OCI-M1 (cell line): ENCODE measurements around the gene SEMA3C.
A peak's percentile ranks its signal among the peaks of the same experiment; 100 is the strongest.

Source experiments
- DNase-seq: peaks from one replicate; lab custom pipeline; 2025; lab: John Stamatoyannopoulos, UW

Gene SEMA3C

DNA sequence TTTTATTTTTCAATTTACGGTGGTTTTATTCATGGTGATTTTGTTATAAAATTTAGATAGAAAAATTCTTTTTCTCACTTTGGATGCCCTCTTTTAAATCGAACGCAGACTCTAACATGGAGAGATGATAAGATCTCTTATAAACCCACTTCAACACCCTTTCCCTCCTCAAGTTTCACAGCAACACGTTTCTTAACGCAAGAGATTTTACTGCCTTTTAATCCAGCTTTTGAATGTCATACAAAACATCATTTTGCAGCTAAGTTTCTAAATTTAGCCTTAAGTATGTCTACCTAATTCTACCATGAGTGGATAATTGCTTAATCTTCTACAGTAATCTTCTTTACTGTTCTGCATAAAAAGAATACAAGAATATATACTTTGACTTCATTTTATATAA lies 70.0 kb downstream of the SEMA3C start:
- DNase-seq: no peak

DNA sequence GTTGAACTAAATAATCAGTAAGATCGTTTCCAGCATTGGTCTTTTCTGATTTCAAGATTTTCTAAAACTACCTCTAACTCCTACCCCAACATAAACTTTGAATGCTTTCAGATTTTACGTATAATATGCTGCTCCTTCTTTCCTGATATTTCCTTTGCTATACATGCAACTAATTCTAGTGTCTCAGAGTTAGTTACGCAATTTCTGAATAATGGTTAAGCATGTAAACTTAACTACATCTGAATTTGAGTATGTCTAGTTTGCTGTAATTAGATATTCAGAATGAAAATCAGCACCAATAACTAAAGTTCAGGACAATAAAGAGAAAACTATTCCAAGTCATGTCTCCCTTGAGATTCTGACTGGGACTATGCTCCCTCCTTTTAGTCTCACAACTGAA lies 71.0 kb downstream of the SEMA3C start:
- DNase-seq: no peak

DNA sequence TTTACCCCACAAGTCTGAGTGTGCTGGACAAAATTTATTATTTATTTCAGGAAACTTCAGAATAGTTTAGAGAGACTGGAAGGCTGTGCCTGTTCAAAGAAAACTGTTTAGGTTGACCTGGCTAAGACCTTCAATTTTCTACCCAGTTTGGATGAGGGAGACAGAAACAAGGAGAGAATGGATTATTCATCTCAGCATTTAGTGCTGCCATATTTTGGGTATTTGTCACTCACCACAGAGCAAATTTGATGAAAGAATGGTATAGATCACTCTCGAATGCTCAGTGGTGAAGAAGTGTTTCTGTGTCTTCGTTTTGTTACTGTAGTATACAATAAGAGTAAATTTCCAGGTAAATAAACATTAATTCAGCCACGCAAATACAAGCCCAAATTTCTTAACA lies 71.8 kb downstream of the SEMA3C start:
- no peak for DNase-seq

DNA sequence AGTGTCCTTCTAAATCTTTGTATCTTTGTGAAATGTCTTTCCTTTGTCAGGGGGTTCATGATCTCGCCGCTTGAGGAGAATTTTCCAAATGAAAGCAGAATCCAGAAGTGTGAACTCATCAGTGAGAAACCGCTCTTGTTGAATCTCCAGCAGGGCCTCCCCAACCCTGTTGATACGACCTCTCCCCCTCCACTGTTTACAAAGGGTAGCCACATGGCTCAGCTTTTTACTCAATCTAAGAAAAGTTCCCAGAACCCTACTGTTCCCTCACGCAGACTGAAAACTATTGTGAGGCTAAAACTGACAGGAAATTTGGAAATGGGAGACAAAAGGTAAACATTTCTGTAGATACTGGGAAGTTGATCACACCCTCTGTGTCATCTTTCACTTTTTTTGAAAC lies 73.9 kb downstream of the SEMA3C start:
- DNase-seq: no peak

DNA sequence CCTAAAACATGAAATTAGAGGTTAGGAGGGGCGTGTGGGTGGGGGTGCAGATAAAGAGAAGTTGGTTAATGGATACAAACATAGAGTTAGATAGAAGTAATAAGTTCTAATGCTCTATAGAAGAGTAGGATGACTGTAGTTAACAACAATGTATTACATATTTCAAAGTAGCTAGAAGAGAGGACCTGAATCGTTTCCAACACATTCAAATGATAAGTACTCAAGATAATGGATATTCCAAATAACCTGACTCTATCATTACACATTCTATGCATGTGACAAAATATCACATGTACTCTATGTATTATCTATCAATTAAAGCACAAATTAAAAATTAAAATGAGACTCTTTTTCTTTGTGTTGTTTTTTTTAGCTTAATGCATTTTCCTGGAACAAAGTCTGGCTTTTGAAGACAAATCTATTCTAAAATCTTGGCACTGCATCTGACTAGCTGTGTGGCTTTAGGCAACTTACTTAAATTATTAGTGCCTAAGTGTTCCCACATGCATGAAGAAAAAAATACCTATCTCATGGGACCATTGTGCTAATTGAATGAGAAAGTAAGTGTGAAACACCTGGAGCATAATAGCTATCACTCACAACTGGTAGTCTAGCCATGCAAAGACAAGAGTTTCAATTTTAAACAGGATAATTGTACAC lies 75.7 kb downstream of the SEMA3C start:
- DNase-seq: no peak

DNA sequence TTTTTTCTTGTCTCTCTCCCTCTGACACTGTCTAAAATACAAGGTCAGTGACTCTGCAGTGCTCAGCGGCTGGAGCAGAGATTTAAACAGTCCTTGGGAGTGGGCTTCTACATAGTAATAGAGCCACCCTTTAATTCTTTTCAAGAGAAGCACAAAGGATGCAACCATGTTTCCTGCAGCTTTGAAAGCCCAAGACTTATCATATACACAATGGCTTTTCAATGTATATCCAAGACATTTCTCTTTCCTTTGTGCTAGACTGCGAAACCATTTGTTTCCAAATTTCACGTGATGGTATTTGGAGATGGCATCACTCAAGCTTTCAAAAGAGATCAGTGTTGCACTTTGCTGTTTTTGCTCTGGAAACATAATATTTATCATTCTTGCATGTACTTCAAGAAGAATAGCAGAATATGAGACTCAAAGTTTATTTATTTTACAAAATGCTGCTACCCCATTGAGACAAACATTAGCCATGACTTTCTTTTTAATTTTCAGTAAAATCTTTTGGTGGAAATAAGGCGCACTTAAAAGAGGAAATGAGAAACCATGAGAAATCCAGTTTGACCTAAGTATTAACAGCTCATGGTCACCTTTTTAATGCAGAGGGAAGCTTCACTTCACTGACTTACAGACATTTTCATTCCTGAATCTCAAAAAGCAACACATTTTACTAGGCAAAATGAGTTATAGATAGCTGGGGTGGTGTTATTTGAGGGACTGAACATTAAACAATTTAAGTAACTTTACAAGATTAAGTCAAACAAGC lies 76.6 kb downstream of the SEMA3C start:
- DNase-seq: no peak

DNA sequence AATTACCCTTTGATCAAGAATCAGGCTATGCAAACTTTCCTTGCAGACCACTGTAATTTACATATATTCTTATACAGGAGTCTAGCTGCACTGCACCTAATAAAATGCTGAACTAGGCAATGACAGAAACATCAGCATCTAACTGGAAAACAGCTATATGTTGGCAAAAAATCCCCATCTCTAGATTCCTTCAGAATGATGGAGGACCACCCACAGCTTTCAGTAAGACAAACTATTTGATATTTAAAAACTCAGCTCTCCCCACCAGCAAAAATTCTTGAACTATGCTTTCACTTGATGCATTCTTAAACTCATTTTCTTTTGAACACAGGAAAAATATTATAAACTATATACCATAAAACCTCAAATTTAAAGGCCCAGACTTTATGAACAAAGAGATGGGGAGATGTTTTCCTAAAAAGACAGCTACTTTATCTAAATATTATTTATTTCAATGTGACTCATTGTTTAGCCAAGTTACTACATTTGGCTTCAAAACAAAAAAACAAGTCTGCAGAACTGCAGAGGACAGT lies 77.4 kb downstream of the SEMA3C start:
- DNase-seq: no peak

DNA sequence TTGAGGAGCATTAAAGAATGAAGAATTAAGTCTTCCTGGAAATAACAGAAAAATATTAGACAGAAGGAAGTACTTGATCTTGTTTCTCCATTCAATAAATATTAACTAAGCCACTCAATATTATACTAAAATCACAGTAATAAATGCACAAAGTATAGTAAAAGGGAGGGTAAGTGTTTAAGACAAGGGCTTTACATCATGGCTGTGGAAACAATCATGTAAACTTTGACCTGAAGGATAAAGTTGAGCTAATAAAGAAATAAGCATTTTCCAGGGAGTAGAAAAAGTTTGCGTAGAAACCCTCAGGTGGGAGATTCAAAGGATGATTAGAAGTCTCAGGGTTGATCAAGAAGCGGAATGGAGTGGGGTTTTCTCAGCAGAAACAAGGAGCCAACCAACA lies 78.2 kb downstream of the SEMA3C start:
- DNase-seq: no peak

DNA sequence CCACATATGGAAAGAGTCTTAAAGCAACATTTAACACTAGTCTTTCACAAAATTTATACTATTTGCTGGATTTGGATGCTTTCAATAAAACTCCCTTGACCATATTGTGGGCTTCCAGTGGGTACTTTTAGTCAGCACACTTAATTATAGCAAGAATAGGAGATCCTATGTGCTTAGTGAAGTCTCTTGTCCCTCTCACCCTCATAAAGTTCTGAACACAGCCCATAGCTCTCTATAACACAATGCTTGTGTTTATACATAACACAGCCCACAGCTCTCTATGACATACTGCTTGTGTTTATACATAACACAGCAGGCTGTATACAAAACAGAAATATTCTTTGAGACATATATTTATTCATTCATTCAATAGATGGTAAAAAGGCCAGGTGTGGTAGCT lies 79.0 kb downstream of the SEMA3C start:
- DNase-seq: no peak

DNA sequence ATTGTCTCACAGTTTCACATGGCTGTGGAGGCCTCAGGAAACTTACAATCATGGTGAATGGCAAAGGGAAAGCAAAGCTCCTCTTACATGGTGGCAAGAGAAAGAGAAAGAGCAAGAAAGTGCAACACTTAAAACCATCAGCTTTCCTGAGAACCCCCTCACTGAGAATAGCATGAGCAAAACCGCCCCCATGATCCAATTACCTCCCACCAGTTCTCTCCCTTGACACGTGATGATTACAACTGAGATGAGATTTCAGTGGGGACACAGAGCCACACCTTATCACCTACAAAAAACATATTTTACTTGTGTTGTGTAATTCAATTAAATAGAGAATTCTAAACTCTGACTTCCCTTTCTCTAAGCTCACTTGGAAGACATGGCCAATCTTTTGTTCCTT lies 80.2 kb downstream of the SEMA3C start:
- DNase-seq: peak; percentile 69

DNA sequence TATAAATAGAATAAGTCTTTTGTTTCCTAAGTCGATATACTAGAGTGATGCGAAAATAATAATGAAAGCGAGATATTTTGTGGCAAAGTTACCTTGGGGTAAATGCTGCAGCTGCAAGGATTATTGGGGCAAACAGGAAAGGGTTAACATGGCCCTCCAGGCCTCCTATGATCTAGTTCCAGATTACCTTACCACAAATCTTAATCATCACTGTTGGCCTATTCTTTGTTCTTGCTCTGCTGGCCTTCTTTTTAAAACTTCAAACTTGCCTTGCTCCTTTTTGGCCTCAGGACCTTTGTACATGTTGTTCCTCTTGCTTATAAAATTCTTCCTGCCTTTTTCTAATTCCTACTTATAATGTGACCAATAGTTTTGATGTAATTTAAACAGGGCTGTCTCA lies 81.5 kb downstream of the SEMA3C start:
- DNase-seq: no peak

DNA sequence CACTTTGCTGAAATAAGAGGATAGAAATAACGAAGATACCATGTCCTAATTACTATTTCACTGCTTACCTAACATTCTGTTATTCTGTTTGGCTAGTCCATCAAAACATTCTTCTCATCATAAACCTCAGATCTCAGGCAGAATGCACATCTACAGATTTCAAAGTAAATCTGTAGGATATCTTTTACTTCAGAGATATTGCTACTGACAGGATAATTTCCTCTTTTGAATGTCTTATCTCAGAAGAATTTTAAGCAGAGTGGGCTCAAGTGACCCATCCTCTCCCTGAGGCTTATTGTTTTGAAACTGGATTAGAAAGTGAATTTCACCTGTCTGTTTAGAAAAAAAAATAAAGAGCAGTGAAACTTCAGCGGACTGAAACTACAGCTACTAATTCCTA lies 83.6 kb downstream of the SEMA3C start:
- DNase-seq: no peak

DNA sequence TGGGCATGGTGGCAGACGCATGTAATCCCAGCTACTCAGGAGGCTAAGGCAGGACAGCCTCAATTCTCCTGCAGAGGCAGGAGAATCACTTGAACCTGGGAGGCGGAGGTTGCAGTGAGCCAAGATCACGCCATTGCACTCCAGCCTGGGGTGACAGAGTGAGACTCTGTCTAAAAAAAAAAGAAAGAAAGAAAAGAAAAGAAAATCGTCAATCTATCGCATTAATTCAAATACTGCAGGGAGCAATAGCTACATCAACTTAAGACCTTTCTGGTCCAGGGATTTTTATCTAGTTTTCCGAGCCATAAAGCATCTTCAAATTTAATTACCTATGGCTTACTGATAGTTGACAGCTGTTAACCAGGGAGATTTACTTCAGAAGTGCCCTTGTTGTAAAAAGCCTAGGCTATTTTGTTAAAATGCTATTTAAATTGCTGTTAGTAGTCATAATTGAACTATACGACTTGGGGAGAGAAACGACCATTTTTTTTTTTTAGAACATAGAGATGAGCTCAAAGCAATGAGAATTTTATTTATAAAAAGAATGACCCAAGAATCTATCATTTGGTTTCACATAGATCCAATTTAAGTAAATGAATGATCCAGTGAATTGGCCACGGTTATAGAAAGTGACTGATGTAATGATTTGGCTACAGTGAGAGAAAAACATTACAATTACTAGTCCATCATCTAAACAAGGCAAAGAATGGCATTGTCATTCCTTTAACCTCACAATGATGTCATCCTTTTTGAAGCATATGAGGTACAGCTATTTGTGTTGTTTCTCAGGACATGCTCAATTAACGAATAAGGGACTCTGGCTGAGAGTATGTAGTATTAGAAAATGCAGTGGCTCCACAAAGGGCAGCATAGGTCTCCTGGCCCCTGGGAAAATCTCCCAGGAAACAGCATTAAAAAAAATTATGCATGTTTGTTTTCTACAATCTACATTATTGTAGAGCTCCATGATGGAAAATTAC lies 85.3 kb downstream of the SEMA3C start:
- DNase-seq: peak; percentile 69

DNA sequence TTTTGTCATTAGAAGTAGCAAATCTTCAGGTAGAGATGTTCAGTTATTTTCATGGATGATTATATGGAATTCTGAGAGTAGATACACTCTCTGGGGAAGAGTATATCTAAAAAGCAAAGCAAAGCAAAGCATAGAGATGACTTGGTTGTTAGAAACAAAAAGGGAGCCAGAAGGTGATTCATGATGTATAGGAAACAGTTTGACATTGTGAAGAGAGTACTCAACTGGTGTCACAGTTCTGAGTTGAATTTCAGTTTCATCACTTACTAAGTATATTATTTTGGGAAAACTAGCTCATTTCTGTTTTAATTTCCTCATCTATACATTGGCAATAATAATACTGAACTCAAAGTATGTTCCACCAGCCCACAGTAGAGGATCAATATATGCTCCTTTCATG lies 86.8 kb downstream of the SEMA3C start:
- DNase-seq: peak; percentile 61

DNA sequence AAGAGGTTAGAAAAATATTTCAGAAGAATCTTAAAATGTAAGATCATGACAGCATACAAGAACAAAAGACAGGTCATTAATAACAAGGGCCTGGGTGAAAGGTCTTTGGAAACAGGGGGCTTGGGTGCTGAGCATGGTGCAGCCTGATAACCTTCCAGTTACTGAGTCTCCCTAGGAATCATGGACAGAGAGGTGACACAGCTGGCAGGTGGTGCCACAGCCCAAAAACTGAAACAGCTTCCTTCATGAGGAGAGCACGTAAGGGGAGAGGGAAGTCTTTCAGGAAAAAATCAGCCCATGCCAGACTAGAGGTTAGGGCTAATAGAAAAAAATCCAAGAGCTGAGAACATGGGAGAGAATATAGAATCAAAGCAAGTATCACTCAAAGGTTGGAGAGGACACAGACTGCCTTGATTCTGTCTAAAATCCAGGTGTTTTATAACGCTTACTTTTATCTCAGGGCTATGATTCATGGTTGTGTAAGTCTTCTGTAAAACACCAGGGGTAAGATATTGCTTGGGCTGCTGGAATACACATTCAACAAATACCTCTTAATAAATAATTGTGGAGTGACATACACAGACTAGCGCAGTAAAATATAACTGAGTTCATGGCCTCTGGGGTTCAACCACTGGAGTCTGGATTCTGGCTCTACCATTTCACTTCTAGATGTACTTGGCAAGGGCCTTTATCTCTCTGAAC lies 88.1 kb downstream of the SEMA3C start:
- peak; percentile 44 for DNase-seq

DNA sequence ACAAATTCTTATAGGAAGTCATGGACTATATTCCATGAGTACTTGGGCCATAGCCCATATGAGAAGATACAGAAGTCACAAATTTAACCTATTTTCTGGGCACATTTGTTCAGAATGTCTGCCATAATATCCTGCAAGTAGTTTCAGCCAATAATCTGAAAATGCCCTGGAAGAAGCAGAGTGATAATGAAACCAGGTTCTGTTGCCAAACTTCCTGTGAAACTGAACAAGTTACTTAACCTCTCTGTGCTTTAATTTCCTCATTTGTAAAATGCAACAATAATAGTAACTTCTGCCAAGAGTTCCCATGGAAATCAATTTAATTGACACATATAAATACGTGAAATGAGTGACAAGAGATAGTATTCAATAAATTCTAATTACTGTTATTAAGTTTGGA lies 88.8 kb downstream of the SEMA3C start:
- peak; percentile 57 for DNase-seq

DNA sequence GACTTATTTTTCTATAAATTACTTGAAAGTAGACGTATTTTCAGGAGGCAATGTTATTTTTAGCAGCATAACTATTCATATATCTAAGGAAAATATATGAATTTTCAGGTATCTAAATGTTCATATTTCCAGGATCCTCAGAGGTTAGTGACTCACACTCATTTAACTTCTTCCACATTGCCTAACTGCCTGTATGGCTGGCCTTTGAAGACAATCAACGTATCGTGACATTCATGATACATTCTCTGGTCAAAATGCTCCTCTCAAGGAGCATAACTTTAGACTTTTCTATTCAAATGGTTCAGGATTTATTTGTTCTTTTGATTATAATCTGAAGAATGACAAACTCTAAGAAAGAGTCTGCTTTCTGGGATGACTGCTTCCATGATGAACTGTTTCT lies 89.3 kb downstream of the SEMA3C start:
- no peak for DNase-seq

DNA sequence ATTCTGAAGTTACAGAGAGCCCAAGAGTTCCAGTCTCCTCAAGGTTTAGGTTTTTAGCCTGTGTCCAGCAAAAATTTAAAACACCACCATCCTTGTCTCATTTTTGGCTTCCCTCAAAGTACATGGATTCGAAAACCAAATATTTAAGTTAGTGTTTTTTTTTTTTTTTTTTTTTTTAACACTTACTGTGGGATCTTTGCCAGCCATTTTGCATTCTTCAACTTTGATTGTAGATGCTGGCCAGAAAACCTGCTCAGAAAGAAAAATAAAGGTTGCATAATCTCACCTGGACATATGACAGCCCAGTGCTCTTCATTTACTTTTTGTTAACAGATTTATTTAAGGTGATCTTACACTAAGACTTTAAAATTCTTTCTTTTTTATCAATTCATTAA lies 91.6 kb downstream of the SEMA3C start:
- no peak for DNase-seq

DNA sequence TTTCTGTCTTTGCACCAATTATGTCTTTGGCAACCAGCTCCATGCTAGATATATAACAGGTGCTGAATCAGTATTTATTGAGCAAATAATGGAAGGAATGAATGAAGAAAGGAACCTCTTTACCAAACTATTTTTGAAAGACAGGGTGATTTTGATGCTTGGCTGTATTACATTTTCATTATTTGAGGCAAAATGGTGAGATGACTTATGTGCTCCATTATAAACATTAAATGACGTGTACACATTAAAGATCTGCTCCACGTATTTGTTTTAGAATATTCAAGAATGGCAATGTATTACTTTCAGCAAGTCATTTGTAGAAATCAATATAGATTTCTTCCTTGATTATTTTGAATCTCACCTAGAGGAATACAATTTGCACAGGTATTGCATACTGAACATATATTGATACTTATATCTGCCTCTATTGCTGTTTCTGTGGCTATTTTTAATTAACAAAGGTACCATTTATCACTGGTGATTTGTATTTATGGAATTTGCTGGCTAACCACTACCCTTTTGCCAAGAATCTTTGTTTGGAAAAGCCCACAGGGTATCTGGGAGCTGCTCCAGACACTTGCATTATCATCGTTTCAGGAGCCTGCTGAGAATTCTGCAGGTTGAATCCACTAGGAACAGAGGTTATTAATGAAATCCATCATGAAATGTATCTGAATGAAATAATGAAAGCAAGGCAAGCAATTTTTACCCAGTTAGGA lies 92.2 kb downstream of the SEMA3C start:
- no peak for DNase-seq

DNA sequence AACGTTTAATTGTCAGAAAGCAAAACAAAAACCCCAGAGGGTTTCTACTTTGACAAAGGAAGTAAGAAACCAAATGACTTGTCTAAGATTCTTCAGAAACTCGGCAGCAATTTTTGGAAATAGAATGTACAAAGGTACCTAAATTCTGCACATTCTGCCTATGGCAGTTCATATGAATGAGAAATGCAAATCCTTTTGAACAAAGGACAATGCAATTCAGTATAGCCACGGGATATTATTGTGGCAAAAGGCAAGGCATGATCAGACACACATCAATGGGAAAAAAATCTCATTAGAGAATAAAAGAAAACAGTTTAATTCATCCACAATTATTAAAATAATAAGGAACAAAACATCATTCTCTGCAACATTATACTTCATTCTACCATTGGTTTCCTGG lies 93.4 kb downstream of the SEMA3C start:
- no peak for DNase-seq

DNA sequence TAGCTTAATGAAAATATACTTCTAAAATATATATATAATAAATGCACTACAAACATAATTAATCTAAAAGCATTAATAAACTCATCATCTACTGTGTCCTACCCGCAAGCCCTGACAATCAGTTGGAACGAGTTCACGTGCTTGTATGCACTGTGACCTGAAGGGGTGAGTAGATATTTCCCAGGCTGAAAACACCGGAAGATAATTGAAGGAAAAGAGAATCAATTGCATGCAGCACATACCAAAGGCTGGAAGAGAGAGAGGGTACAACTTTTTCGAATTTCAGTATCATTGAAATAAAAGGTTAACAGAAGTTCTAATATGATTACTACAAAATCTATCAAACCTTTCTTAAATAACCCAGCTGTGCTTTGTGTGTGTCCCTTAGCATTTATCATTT lies 94.6 kb downstream of the SEMA3C start:
- DNase-seq: no peak
